ENCODE data around the gene GABRQ. TPM values are rescaled to one million over a fixed set of nuclear protein-coding genes. Genes with fewer than 3 reads are reported as not detected.
"Not testable (repeated sequence)": the region's sequence is repeated elsewhere in the genome, so short reads cannot be mapped to it uniquely, and the experiment has no call there.

Gene GABRQ
- polyA plus RNA-seq, 1 donor, result 0.98 TPM

- DNase-seq, result no peak
Observed at GRCh38 chrX:152658302-152658701, 20.6 kb downstream of the GABRQ start.

GRCh38 chrX:152663086-152663485 lies 25.4 kb downstream of the GABRQ start:
- DNase-seq, result no peak

DNA sequence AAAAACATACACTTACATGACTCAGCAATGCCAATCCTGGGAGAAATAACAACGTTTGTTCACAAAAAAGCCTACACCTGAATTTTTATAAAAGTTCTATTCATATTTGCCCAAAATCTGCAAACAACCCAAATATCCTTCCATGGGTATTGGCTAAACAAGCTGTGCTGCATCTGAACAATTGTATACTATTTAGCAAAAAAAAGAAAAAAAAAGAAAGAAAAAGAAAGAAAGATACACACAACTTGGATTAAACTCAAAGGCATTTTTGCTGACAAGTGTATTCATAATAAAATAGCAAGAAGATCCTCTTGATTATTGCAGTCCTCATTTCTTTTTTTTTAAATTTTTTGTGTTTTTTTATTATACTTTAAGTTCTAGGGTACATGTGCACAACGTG lies 36.4 kb downstream of the GABRQ start:
- DNase-seq, result no peak

DNA sequence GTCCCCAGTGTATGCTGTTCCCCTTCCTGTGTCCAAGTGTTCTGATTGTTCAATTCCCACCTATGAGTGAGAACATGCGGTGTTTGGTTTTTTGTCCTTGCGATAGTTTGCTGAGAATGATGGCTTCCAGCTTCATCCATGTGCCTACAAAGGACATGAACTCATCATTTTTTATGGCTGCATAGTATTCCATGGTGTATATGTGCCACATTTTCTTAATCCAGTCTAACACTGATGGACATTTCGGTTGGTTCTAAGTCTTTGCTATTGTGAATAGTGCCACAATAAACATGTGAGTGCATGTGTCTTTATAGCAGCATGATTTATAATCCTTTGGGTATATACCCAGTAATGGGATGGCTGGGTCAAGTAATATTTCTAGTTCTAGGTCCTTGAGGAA lies 37.0 kb downstream of the GABRQ start:
- not testable (repeated sequence) for DNase-seq

DNA sequence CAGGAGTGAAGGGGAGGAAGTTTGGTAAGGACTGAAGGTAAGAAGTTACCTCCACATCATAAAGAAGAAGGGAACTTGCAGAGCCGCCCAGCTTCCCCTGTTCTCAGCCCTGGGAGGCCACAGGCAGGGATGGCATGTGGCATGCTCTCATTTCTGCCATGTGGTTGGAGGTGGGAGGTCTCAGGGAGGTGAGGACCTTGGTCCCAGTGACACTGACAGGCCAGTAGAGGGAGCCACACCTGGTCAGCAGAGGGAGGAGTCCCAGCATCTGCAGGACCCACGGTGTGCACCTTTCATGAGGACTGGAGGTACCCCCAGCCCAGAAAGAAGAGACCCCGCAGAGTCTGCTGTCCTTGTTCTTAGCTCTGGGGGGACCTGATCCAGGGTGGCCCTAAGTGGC lies 43.3 kb downstream of the GABRQ start:
- not testable (repeated sequence) for DNase-seq

DNA sequence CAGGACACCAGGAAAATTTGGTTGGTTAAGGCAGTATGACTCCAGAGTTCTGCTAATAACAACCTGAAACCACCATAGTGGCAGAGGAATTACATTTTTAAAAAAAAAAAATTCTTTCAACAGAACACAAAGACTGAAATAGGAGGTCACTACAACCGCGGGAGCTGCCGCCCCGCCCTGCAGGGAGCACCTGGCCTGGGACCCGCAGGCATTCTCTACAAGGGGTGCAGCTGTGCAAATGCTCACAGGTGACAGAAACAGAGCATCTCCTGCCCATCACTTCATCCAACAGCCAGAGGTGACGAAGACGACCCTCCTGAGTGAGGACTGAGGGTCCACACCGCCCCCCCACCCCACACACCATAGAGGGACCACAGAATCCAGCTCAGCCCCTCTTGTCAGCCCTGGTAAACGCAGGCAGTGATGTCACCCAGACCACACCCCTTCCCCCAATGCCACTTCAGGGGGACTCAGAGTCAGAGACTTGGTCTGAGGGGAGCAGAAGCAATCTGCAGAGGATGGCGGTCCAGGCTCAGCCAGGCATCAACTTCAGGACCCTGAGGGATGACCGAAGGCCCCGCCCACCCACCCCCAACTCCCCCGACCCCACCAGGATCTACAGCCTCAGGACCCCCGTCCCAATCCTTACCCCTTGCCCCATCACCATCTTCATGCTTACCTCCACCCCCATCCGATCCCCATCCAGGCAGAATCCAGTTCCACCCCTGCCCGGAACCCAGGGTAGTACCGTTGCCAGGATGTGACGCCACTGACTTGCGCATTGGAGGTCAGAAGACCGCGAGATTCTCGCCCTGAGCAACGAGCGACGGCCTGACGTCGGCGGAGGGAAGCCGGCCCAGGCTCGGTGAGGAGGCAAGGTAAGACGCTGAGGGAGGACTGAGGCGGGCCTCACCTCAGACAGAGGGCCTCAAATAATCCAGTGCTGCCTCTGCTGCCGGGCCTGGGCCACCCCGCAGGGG lies 60.5 kb downstream of the GABRQ start, which contains the start of gene MAGEA3:
Gene MAGEA3, plus strand, starts transcription at position 843 of the 980 bp plus-strand sequence. CDS start 2,039 bp downstream, outside the sequence.
- DNase-seq, result not testable (repeated sequence)

DNA sequence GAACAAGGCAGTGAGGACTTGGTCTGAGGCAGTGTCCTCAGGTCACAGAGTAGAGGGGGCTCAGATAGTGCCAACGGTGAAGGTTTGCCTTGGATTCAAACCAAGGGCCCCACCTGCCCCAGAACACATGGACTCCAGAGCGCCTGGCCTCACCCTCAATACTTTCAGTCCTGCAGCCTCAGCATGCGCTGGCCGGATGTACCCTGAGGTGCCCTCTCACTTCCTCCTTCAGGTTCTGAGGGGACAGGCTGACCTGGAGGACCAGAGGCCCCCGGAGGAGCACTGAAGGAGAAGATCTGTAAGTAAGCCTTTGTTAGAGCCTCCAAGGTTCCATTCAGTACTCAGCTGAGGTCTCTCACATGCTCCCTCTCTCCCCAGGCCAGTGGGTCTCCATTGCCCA lies 62.7 kb downstream of the GABRQ start:
- DNase-seq, result not testable (repeated sequence)

DNA sequence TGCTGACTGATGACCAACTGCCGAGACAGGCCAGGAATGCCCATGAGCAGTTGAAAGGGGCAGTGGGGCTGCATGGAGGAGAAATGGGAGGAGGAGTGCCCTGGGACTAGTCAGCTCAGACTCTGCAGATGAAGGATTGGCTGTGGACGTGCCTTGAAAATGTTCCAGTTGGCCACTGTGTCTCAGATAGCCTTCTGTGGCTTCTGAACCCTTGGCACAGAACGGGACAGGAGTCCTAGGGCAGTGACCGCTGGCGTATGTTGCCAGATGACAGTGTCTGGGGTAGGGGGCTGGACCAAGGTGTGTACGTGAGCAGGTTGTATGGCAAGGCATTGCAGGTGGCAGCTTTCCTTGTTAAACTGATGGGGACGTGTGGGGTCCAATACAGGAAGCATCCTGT lies 68.8 kb downstream of the GABRQ start:
- DNase-seq, result not testable (repeated sequence)

Other genes with a start within 250 kb of the GABRQ start
- 0.18 TPM for gene GABRA3, start 186.6 kb upstream of the GABRQ start, polyA plus RNA-seq (ENCODE audit: insufficient read length)
- not detected for gene MAGEA3, start 60.9 kb downstream of the GABRQ start, polyA plus RNA-seq (ENCODE audit: insufficient read length)
- not detected for gene CSAG2, start 71.4 kb downstream of the GABRQ start, polyA plus RNA-seq (ENCODE audit: insufficient read length)
- not detected for gene MAGEA2B, start 76.7 kb downstream of the GABRQ start, polyA plus RNA-seq (ENCODE audit: insufficient read length)
- not detected for gene CSAG1, start 95.8 kb downstream of the GABRQ start, polyA plus RNA-seq (ENCODE audit: insufficient read length)
- not detected for gene MAGEA12, start 95.9 kb downstream of the GABRQ start, polyA plus RNA-seq (ENCODE audit: insufficient read length)
- not detected for gene MAGEA2, start 115.9 kb downstream of the GABRQ start, polyA plus RNA-seq (ENCODE audit: insufficient read length)
- gene CSAG3, start 121.3 kb downstream of the GABRQ start, polyA plus RNA-seq (ENCODE audit: insufficient read length), result not detected
- gene MAGEA6, start 131.8 kb downstream of the GABRQ start, polyA plus RNA-seq (ENCODE audit: insufficient read length), result not detected
- gene CETN2, start 192.9 kb downstream of the GABRQ start, polyA plus RNA-seq (ENCODE audit: insufficient read length), result 109 TPM
- gene NSDHL, start 193.2 kb downstream of the GABRQ start, polyA plus RNA-seq (ENCODE audit: insufficient read length), result 24.1 TPM